ENCODE results near the gene COG5.

COG5 gene

GRCh38 chr7:107304636-107305035 is 259.1 kb downstream of the COG5 start:
- H3K36me3 ChIP-seq (ENCODE audit: control insufficient read depth, insufficient read depth, low read length): no peaks in the 10 kb centered on the region
- H3K27me3 ChIP-seq (ENCODE audit: control insufficient read depth, insufficient read depth, low read length): no peaks in the 10 kb centered on the region
- no peak overlapping the region for H3K9ac ChIP-seq (ENCODE audit: low read length)
- no peaks in the 10 kb centered on the region for H3K9me3 ChIP-seq (ENCODE audit: control insufficient read depth, low read length)
- no peak overlapping the region for H3K4me3 ChIP-seq (ENCODE audit: low read length)
- no peaks in the 10 kb centered on the region for H3K4me1 ChIP-seq (ENCODE audit: control insufficient read depth, insufficient read depth, low read length)

DNA sequence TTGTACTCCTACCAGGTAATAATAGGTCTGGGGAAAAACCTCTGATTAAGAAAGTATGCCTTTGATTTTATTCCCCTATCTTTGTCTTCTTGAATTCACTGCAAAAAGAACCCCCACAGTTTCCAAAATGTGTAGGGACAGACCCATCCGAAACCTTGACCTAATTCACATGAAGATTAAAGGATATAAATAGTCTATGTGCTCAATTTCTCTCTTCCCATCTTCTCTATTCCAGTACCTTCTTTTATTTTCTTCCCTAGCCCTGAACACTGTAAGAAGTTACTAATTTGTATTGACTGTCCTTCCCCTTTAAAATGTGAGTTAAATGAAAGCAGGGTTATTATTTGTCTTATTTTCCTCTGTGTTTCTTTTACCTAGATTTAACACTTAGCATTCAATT is 259.7 kb downstream of the COG5 start:
- H3K9me3 ChIP-seq (ENCODE audit: control insufficient read depth, low read length): no peaks in the 10 kb centered on the region

GRCh38 chr7:107302250-107302847 is 261.4 kb downstream of the COG5 start:
- H3K9ac ChIP-seq (ENCODE audit: low read length): no peak overlapping the region
- no peaks in the 10 kb centered on the region for H3K36me3 ChIP-seq (ENCODE audit: control insufficient read depth, insufficient read depth, low read length)
- H3K9me3 ChIP-seq (ENCODE audit: control insufficient read depth, low read length): no peaks in the 10 kb centered on the region
- no peaks in the 10 kb centered on the region for H3K4me1 ChIP-seq (ENCODE audit: control insufficient read depth, insufficient read depth, low read length)
- no peaks in the 10 kb centered on the region for H3K27me3 ChIP-seq (ENCODE audit: control insufficient read depth, insufficient read depth, low read length)
- H3K4me3 ChIP-seq (ENCODE audit: low read length): no peak overlapping the region

More for the DNA sequence above, 259.7 kb downstream of the COG5 start:
- Histone ChIP-seq H3K27me3 (ENCODE audit: control insufficient read depth, insufficient read depth, low read length) (no peaks in the 10 kb centered on the region), H3K4me1 (ENCODE audit: control insufficient read depth, insufficient read depth, low read length) (no peaks in the 10 kb centered on the region), H3K36me3 (ENCODE audit: control insufficient read depth, insufficient read depth, low read length) (no peaks in the 10 kb centered on the region), H3K9ac (ENCODE audit: low read length) (no peak overlapping the region), H3K4me3 (ENCODE audit: low read length) (no peak overlapping the region)

DNA sequence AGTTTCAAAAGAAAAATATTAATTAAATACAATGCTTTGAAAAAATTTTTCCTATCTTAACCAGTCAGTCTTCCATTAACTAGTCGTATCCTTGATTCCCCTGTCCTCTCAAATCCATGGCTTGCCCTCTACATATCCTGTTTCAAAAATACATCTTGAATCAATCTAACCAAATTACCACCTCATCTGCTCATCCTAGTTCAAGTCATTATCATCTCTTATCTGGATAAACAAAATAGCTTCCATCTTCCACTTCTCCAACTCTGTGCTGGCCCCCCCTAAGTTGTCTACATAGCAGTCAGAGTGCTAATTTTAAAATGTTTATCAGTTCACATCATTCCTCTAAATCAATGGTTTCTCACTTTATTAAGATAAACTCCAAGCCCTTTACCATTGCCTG is 269.5 kb downstream of the COG5 start:
- H3K4me3 ChIP-seq (ENCODE audit: low read length): no peak overlapping the region
- no peaks in the 10 kb centered on the region for H3K36me3 ChIP-seq (ENCODE audit: control insufficient read depth, insufficient read depth, low read length)
- H3K9me3 ChIP-seq (ENCODE audit: control insufficient read depth, low read length): no peaks in the 10 kb centered on the region
- peaks cover 4% of the 10 kb centered on the region for H3K4me1 ChIP-seq (ENCODE audit: control insufficient read depth, insufficient read depth, low read length)
- no peaks in the 10 kb centered on the region for H3K27me3 ChIP-seq (ENCODE audit: control insufficient read depth, insufficient read depth, low read length)
- H3K9ac ChIP-seq (ENCODE audit: low read length): no peak overlapping the region

- no peak overlapping the region for H3K4me3 ChIP-seq (ENCODE audit: low read length)
- H3K9ac ChIP-seq (ENCODE audit: low read length): no peak overlapping the region
Measured at GRCh38 chr7:107292591-107292990, 271.1 kb downstream of the COG5 start.

DNA sequence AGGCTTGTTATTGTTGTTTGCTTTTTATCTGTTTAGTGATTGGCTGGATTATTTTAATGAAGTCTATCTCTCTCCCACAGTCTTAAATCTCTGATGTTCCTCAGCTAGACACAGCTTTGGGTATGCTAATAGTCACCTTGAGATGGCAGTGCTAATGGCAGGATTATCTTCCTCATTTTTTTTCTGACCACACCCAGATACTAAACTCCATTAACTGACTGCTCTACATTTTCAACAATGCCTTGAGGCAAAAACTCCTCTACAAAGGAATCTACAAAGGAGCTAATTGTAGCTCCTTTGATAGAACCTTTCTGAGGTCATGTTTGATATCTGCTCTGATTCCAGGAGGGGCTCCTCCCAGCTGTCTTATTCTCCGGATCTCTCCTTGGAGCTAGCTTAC is 272.3 kb downstream of the COG5 start:
- Histone ChIP-seq H3K4me3 (ENCODE audit: low read length) (no peak overlapping the region), H3K36me3 (ENCODE audit: control insufficient read depth, insufficient read depth, low read length) (no peaks in the 10 kb centered on the region), H3K4me1 (ENCODE audit: control insufficient read depth, insufficient read depth, low read length) (peaks cover 4% of the 10 kb centered on the region), H3K9ac (ENCODE audit: low read length) (no peak overlapping the region), H3K27me3 (ENCODE audit: control insufficient read depth, insufficient read depth, low read length) (no peaks in the 10 kb centered on the region), H3K9me3 (ENCODE audit: control insufficient read depth, low read length) (no peaks in the 10 kb centered on the region)

More at GRCh38 chr7:107292591-107292990, 271.1 kb downstream of the COG5 start:
- peaks cover 4% of the 10 kb centered on the region for H3K4me1 ChIP-seq (ENCODE audit: control insufficient read depth, insufficient read depth, low read length)
- H3K36me3 ChIP-seq (ENCODE audit: control insufficient read depth, insufficient read depth, low read length): no peaks in the 10 kb centered on the region
- H3K9me3 ChIP-seq (ENCODE audit: control insufficient read depth, low read length): no peaks in the 10 kb centered on the region
- no peaks in the 10 kb centered on the region for H3K27me3 ChIP-seq (ENCODE audit: control insufficient read depth, insufficient read depth, low read length)

DNA sequence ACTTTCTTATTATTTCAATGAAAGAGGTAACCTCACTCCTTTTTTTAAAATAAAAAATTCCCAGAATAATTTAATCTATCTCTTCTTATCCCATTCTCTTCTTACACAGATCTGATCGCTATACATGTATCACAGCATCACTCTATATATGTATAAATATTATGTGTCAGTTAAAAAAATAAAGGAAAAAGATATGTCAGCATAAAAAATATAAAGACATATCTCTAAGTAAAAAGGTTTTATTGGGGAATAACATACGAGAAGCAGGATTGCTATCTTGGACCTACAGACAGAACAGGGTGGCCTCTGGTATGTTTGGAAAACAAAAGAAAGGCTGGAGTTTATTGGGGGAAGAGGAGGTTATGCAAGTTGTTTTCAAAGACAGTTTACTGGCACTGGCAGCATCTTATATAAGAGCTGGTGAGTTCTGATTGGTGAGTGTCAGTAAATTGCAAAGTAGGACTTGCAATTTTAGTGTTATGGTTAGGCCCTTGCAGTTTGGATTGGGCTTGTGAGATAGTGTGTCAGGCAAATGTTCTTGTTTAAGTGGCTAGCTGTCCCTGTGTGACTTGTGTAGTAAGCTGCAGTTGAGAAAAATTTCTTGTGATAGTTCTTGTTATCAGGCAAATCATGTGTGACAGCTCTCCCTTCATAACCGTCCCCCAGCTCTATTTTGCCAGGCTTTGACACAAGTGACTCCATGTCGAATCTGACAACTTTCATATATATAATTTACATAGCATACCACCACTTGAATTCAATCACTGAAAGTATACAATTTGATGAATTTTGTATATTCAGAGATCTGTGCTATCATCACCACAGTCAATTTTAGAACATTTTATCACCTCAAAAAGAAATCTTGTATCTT is 276.7 kb downstream of the COG5 start:
- Histone ChIP-seq H3K4me3 (ENCODE audit: low read length) (no peak overlapping the region), H3K4me1 (ENCODE audit: control insufficient read depth, insufficient read depth, low read length) (peaks cover 4% of the 10 kb centered on the region), H3K9me3 (ENCODE audit: control insufficient read depth, low read length) (no peaks in the 10 kb centered on the region), H3K9ac (ENCODE audit: low read length) (no peak overlapping the region), H3K27me3 (ENCODE audit: control insufficient read depth, insufficient read depth, low read length) (no peaks in the 10 kb centered on the region), H3K36me3 (ENCODE audit: control insufficient read depth, insufficient read depth, low read length) (no peaks in the 10 kb centered on the region)

DNA sequence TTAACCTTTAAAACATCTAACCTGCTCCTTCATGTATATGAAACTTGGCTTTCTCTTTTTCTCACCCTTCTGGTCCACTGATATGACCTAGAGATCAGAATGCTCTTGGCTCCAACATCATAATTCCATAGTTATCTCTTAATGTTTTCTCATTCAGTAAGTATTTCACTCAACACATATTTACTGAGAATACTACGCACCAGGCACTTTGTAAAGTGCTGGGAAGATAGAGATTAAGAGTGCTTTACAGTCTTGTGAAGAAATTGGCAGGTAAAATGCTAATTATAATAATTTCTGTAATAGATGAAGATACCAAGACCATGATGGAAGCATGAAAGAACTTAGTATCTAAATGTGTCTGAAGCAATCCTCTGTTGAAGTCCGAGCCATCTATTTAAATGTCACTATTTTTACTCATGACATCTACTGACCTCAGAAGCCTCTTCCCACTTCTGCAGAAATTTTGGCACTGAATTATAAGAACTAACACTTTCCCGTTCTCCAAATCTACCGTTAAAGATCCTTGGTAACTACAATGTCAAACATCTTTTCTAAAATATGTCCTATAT is 278.7 kb downstream of the COG5 start:
- Histone ChIP-seq H3K27me3 (ENCODE audit: control insufficient read depth, insufficient read depth, low read length) (no peaks in the 10 kb centered on the region), H3K4me1 (ENCODE audit: control insufficient read depth, insufficient read depth, low read length) (no peaks in the 10 kb centered on the region), H3K9me3 (ENCODE audit: control insufficient read depth, low read length) (no peaks in the 10 kb centered on the region), H3K4me3 (ENCODE audit: low read length) (no peak overlapping the region), H3K9ac (ENCODE audit: low read length) (no peak overlapping the region), H3K36me3 (ENCODE audit: control insufficient read depth, insufficient read depth, low read length) (no peaks in the 10 kb centered on the region)

GRCh38 chr7:107277331-107277730 is 286.4 kb downstream of the COG5 start:
- Histone ChIP-seq H3K36me3 (ENCODE audit: control insufficient read depth, insufficient read depth, low read length) (no peaks in the 10 kb centered on the region), H3K9ac (ENCODE audit: low read length) (no peak overlapping the region), H3K9me3 (ENCODE audit: control insufficient read depth, low read length) (no peaks in the 10 kb centered on the region), H3K4me3 (ENCODE audit: low read length) (no peak overlapping the region), H3K27me3 (ENCODE audit: control insufficient read depth, insufficient read depth, low read length) (no peaks in the 10 kb centered on the region), H3K4me1 (ENCODE audit: control insufficient read depth, insufficient read depth, low read length) (no peaks in the 10 kb centered on the region)

DNA sequence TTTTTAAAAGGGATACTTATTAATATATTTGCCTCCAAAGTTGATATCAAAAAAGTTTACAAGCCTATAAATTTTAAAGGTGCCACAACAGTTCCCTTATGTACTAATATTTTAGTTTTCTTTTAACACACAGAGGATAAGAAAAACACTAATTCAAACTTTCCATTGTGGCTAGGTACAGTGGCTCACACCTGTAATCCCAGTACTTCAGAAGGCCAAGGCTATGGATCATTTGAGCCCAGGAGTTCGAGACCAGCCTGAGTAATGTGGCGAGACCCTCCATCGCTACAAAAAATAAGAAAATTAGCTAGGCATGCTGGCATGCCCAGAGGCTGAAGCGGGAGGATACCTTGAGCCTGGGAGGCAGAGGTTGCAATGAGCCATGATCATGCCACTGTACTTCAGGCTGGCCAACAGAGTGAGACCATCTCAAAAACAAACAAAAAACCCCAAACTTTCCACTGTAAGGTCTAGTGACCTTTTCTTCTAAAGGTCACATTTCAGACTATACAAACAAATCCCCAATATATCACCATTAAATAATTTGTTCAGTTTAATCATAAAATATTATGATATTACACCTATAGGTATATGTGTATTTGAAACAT is 287.4 kb downstream of the COG5 start:
- Histone ChIP-seq H3K27me3 (ENCODE audit: control insufficient read depth, insufficient read depth, low read length) (no peaks in the 10 kb centered on the region), H3K4me3 (ENCODE audit: low read length) (no peak overlapping the region), H3K4me1 (ENCODE audit: control insufficient read depth, insufficient read depth, low read length) (no peaks in the 10 kb centered on the region), H3K9me3 (ENCODE audit: control insufficient read depth, low read length) (no peaks in the 10 kb centered on the region), H3K36me3 (ENCODE audit: control insufficient read depth, insufficient read depth, low read length) (no peaks in the 10 kb centered on the region), H3K9ac (ENCODE audit: low read length) (no peak overlapping the region)

DNA sequence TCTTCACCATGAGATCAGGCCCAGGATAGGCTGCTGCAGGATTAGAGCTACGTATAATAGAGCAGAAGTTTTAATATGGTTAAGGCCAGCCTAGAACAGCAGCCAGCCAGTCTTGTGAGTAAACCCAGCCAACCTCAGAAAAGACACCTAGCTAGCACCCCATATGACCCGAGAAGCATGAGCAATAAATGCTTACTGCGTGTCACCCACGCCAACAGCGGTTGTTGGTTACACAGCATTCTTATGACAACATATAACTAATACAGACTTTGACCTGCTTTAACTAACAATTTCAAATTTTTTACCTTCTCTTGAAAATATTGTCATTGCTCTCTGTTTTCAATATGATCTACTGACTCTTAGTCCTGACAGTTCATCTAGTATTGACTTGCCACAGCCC is 289.2 kb downstream of the COG5 start:
- H3K27me3 ChIP-seq (ENCODE audit: control insufficient read depth, insufficient read depth, low read length): no peaks in the 10 kb centered on the region

DNA sequence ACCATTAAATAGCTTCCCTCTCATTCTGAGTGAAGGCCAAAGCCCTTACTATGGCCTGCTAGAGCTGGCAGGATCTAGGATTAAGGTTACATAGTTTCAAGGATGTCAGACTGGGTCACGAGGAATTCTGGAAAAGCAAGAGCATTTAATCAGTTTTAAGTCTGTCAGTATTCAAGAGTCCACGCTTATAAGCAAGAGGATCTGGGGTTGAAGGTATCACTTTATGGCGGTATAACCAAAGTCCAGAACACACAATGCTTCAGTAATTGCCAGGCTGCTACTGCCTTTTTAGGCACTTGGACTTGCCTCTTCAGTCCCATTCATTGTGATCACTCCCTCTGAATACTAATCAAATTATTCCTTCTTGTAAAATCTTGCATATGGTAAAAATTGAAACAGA is 293.9 kb downstream of the COG5 start:
- Histone ChIP-seq H3K9ac (ENCODE audit: low read length) (no peak overlapping the region), H3K36me3 (ENCODE audit: control insufficient read depth, insufficient read depth, low read length) (no peaks in the 10 kb centered on the region), H3K4me1 (ENCODE audit: control insufficient read depth, insufficient read depth, low read length) (no peaks in the 10 kb centered on the region), H3K27me3 (ENCODE audit: control insufficient read depth, insufficient read depth, low read length) (no peaks in the 10 kb centered on the region), H3K9me3 (ENCODE audit: control insufficient read depth, low read length) (no peaks in the 10 kb centered on the region), H3K4me3 (ENCODE audit: low read length) (no peak overlapping the region)

More for the DNA sequence above, 289.2 kb downstream of the COG5 start:
- Histone ChIP-seq H3K4me1 (ENCODE audit: control insufficient read depth, insufficient read depth, low read length) (no peaks in the 10 kb centered on the region), H3K4me3 (ENCODE audit: low read length) (no peak overlapping the region), H3K36me3 (ENCODE audit: control insufficient read depth, insufficient read depth, low read length) (no peaks in the 10 kb centered on the region), H3K9ac (ENCODE audit: low read length) (no peak overlapping the region), H3K9me3 (ENCODE audit: control insufficient read depth, low read length) (no peaks in the 10 kb centered on the region)
